Upper lobe of left lung (tissue), 6 donors: ENCODE measurements around the gene RASSF6. TPM values are rescaled to one million over a fixed set of nuclear protein-coding genes. Genes with fewer than 3 reads are reported as not detected.
"Not testable (repeated sequence)": the region's sequence is repeated elsewhere in the genome, so short reads cannot be mapped to it uniquely, and the experiment has no call there.

Source experiments
- ATAC-seq, 2 donors: fragments of 200-7000 bp; cut with Tn5 transposase; one replicate each; pipeline ENCODE4 v1.9.1; 2022; ENCODE audit warnings: mild to moderate bottlenecking in 2 of 2, moderate library complexity in 2 of 2; ENCODE audit not compliant: low FRiP score in 2 of 2
- DNase-seq, 2 donors: peaks; one replicate each; pipeline ENCODE4 v3.0.0-alpha.2; 2019 to 2020
- H3K27ac ChIP-seq, 4 donors: fragments of 200-600 bp; sonication (generic); one replicate each; pipeline ENCODE4 v1.5.1; 2016 to 2019
- H3K27me3 ChIP-seq, 4 donors: fragments of 200-600 bp; sonication (generic); one replicate each; pipeline ENCODE4 v1.5.1; 2017 to 2019
- H3K36me3 ChIP-seq, 4 donors: fragments of 200-600 bp; sonication (generic); one replicate each; pipeline ENCODE4 v1.5.1; 2016 to 2019
- H3K4me1 ChIP-seq, 4 donors: fragments of 200-600 bp; sonication (generic); one replicate each; pipeline ENCODE4 v1.5.1; 2018 to 2019
- H3K4me3 ChIP-seq, 4 donors: fragments of 200-600 bp; sonication (generic); one replicate each; pipeline ENCODE4 v1.5.1; 2017 to 2019; ENCODE audit warnings: mild to moderate bottlenecking in 2 of 4, moderate library complexity in 1 of 4
- H3K9me3 ChIP-seq, 4 donors: fragments of 200-600 bp; sonication (generic); one replicate each; pipeline ENCODE4 v1.5.1; 2018 to 2019
- EP300 ChIP-seq, 4 donors: sonication (generic); formaldehyde crosslinking; IDR thresholded peaks; one replicate each; pipeline ENCODE4 v1.5.1; 2017; ENCODE audit warnings: antibody characterized with exemption in 4 of 4, control low read depth in 2 of 4
- POLR2A ChIP-seq, 4 donors: fragments of 450-650 bp; IDR thresholded peaks; one replicate each; pipeline ENCODE4 v1.5.1; 2016 to 2017; ENCODE audit warnings: antibody characterized with exemption in 4 of 4, mild to moderate bottlenecking in 2 of 4
- POLR2AphosphoS5 ChIP-seq, 2 donors: sonication (generic); formaldehyde crosslinking; IDR thresholded peaks; one replicate each; pipeline ENCODE4 v1.5.1; 2017; ENCODE audit warnings: antibody characterized with exemption in 2 of 2
- WGBS, 2 donors: methylation state at CpG; one replicate each; pipeline ENCODE4 v1.1.5; 2017 to 2018; 5-methylcytosine and 5-hydroxymethylcytosine counted together
- total RNA-seq, 6 donors: library from RNA; depleted of rRNA in 4 of 6; stranded (reverse); fragments of >200 nt in 4 of 6; gene quantifications; one replicate each; pipeline versions ENCODE4 v1.1.0 to v1.2.1, GENCODE V29; 2016 to 2021
- TF ChIP-seq, protein P1 (sequence below), 6 experiments: fragments of 450-650 bp in 4 of 6; fragments of 200-600 bp in 2 of 6; sonication (generic) in 2 of 6; IDR thresholded peaks; one replicate each; pipeline ENCODE4 v1.5.1; 2016 to 2019; ENCODE audit warnings: antibody characterized with exemption in 6 of 6
- donor health status: DM: no; HTN: no; CAD: no; lungs with moderate emphysema.
- donor health status: DM: no; HTN: yes; CAD: no; lungs with severe emphysema.

The RASSF6 gene
- total RNA-seq: 1 to 10 TPM; 1.1 to 8.3 (median 1.7) TPM

- DNase-seq (peak; percentile 86 to 94), ATAC-seq (peak; percentile 90 to 98)
- no peaks in the 10 kb centered on the region for H3K36me3 ChIP-seq
- H3K27ac ChIP-seq: peak within 1 kb of the TSS in 2 of 4 donors; percentile 68 to 72
- H3K9me3 ChIP-seq: no peaks in the 10 kb centered on the region
- TF ChIP-seq EP300 (IDR thresholded peaks at IDR 0.05): no peak
- peak in 1 of 4 donors; percentile 43 for TF ChIP-seq POLR2A (IDR thresholded peaks at IDR 0.05)
- peak within 1 kb of the TSS in 3 of 4 donors; percentile 24 to 47 (median 43) for H3K4me3 ChIP-seq
- no peaks in the 10 kb centered on the region for H3K27me3 ChIP-seq
- WGBS, 2 donors: 9 to 11% methylated on average over 23 to 24 of the region's 24 CpGs
- H3K4me1 ChIP-seq: no peaks in the 10 kb centered on the region
Observed at GRCh38 chr4:73620115-73620792, at the start of gene RASSF6. Gene RASSF6 (minus strand): TSS chr4:73620436. CDS start chr4:73611795, 8,641 bp downstream.

DNA sequence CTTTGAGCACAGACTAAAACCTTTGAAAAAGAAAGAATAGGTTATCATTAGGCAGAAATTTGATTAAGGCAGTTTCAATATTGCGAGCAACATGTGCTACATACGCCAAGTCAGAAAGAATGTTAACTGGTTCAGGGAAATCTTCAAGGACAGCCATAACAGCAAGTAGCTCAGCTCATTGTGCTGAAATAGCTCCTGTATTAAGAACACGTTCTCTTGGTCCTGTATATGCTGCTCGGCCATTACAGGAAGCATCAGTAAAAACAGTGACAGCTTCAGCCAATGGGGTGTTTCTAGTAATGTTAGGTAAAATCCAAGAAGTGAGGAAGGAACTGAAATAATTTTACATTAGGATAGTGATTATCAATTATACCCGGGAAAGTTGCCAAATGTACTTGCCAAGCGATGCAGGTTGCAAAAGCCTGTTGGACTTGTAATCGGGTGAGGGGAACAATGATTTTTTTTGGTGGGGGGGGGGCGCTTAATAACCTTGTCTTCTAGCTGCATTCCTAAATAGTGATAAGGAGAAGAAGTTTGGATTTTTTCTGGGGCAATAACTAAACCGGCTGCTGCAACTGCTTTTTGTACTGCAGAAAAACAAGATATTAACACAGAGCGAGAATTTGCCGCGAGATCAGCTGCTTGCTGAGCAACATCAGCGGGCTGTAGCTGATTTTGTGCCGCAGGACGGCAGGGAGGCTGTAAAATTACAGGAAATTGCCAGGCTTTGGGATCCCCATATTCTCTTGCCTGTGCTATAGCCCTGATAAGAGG is 49.4 kb upstream of the RASSF6 start:
- Histone ChIP-seq H3K36me3 (no peaks in the 10 kb centered on the region), H3K4me1 (peaks cover 0 to 6% (median 0%) of the 10 kb centered on the region in 4 donors), H3K4me3 (no peak overlapping the region), H3K9me3 (no peaks in the 10 kb centered on the region), H3K27ac (peak overlapping the region in 1 of 4 donors; percentile 11), H3K27me3 (no peaks in the 10 kb centered on the region)
- no peak for TF ChIP-seq EP300 (IDR thresholded peaks at IDR 0.05)
- TF ChIP-seq, protein P1, sequence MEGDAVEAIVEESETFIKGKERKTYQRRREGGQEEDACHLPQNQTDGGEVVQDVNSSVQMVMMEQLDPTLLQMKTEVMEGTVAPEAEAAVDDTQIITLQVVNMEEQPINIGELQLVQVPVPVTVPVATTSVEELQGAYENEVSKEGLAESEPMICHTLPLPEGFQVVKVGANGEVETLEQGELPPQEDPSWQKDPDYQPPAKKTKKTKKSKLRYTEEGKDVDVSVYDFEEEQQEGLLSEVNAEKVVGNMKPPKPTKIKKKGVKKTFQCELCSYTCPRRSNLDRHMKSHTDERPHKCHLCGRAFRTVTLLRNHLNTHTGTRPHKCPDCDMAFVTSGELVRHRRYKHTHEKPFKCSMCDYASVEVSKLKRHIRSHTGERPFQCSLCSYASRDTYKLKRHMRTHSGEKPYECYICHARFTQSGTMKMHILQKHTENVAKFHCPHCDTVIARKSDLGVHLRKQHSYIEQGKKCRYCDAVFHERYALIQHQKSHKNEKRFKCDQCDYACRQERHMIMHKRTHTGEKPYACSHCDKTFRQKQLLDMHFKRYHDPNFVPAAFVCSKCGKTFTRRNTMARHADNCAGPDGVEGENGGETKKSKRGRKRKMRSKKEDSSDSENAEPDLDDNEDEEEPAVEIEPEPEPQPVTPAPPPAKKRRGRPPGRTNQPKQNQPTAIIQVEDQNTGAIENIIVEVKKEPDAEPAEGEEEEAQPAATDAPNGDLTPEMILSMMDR (IDR thresholded peaks at IDR 0.05): no peak
- TF ChIP-seq POLR2AphosphoS5 (IDR thresholded peaks at IDR 0.05): no peak
- TF ChIP-seq POLR2A (IDR thresholded peaks at IDR 0.05): no peak
- no peak for DNase-seq
- ATAC-seq: no peak
- WGBS, 2 donors: 54 to 66% methylated on average over 15 of the region's 15 CpGs

DNA sequence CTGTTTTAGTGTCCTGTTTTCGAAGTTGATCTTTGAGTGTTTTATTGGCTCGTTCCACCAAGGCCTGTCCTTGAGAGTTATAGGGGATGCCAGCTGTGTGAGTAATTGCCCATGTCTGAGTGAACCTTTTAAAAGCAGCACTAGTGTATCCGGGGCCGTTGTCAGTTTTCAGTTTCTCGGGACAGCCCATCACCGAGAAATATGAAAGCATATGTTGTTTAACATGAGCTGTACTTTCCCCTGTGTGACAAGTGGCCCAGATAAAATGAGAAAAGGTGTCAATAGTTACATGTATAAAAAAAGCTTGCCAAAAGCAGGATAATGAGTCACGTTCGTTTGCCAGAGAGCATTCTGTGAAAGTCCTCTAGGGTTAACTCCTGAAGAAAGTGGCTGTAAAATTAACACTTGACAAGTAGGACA is 48.6 kb upstream of the RASSF6 start:
- TF ChIP-seq, protein P1 (IDR thresholded peaks at IDR 0.05): no peak
- TF ChIP-seq POLR2AphosphoS5 (IDR thresholded peaks at IDR 0.05) (no peak), POLR2A (IDR thresholded peaks at IDR 0.05) (no peak), EP300 (IDR thresholded peaks at IDR 0.05) (no peak)
- WGBS, 2 donors: 70 to 75% methylated on average over 8 of the region's 8 CpGs
- Histone ChIP-seq H3K36me3 (no peaks in the 10 kb centered on the region), H3K27ac (no peak overlapping the region), H3K4me3 (no peak overlapping the region), H3K9me3 (no peaks in the 10 kb centered on the region), H3K27me3 (no peaks in the 10 kb centered on the region), H3K4me1 (peaks cover 0 to 6% (median 0%) of the 10 kb centered on the region in 4 donors)
- DNase-seq: no peak
- no peak for ATAC-seq

GRCh38 chr4:73665924-73666323 is 45.7 kb upstream of the RASSF6 start:
- not testable (repeated sequence) for H3K27ac ChIP-seq, H3K4me1 ChIP-seq, ATAC-seq, DNase-seq, H3K36me3 ChIP-seq, H3K4me3 ChIP-seq, H3K9me3 ChIP-seq, H3K27me3 ChIP-seq
- 93 to 95% methylated on average over 7 of the region's 7 CpGs for WGBS, 2 donors

GRCh38 chr4:73664470-73664869 is 44.2 kb upstream of the RASSF6 start:
- Histone ChIP-seq H3K27ac (no peak overlapping the region), H3K4me1 (peaks cover 0 to 6% (median 0%) of the 10 kb centered on the region in 4 donors), H3K9me3 (no peaks in the 10 kb centered on the region), H3K4me3 (no peak overlapping the region), H3K36me3 (no peaks in the 10 kb centered on the region), H3K27me3 (no peaks in the 10 kb centered on the region)
- no peak for ATAC-seq
- no peak for DNase-seq
- 83 to 100% methylated on average over 1 of the region's 1 CpG for WGBS, 2 donors
- no peak for TF ChIP-seq POLR2AphosphoS5 (IDR thresholded peaks at IDR 0.05)
- TF ChIP-seq, protein P1 (IDR thresholded peaks at IDR 0.05): no peak
